Kidney (tissue), 14 donors: ENCODE data around the gene UTY. TPM values are rescaled to one million over a fixed set of nuclear protein-coding genes. Genes with fewer than 3 reads are reported as not detected.
A peak's percentile ranks its signal among the peaks of the same experiment; 100 is the strongest.

Experiments
- DNase-seq, 5 donors: peaks; one replicate each; pipeline ENCODE4 v3.0.0-alpha.2; 2013 to 2020
- FAIRE-seq: peaks from 2 replicates; lab custom pipeline; 2012; peaks lifted over from hg19 to GRCh38; lab: Jason Lieb, UNC
- H3K27ac ChIP-seq, 2 donors: one replicate each; pipeline ENCODE4 v1.7.0; 2013; ENCODE audit warnings: low read depth in 2 of 2, low read length in 2 of 2, inconsistent platforms in 1 of 2
- H3K27me3 ChIP-seq: one replicate; pipeline ENCODE4 v1.7.1; 2013; ENCODE audit warnings: low read length, inconsistent platforms; ENCODE audit not compliant: control insufficient read depth, insufficient read depth
- H3K36me3 ChIP-seq, 3 donors: one replicate each; pipeline versions ENCODE4 v1.7.0 to v1.7.1; 2013; ENCODE audit warnings: low read length in 3 of 3, control low read depth in 1 of 3, inconsistent platforms in 1 of 3; ENCODE audit not compliant: insufficient read depth in 3 of 3, control insufficient read depth in 2 of 3
- H3K4me1 ChIP-seq, 3 donors: one replicate each; pipeline versions ENCODE4 v1.7.0 to v1.7.1; 2013; ENCODE audit warnings: low read length in 3 of 3, inconsistent platforms in 1 of 3, low read depth in 1 of 3; ENCODE audit not compliant: control insufficient read depth in 2 of 3, insufficient read depth in 2 of 3
- H3K4me3 ChIP-seq, 3 donors: one replicate each; pipeline versions ENCODE4 v1.7.0 to v1.8.1; 2013; ENCODE audit warnings: low read length in 3 of 3, control low read depth in 1 of 3, inconsistent platforms in 1 of 3
- H3K9ac ChIP-seq, 3 donors: one replicate each; pipeline versions ENCODE4 v1.7.0 to v1.7.1; 2013; ENCODE audit warnings: low read length in 3 of 3, control low read depth in 1 of 3, inconsistent platforms in 1 of 3
- H3K9me3 ChIP-seq, 3 donors: one replicate each; pipeline versions ENCODE4 v1.7.0 to v1.7.1; 2013; ENCODE audit warnings: low read length in 3 of 3, control low read depth in 1 of 3, inconsistent platforms in 1 of 3; ENCODE audit not compliant: control insufficient read depth in 2 of 3, insufficient read depth in 1 of 3
- CTCF ChIP-seq: IDR thresholded peaks from 3 replicates; pipeline ENCODE4 v1.5.1; 2012; ENCODE audit warnings: mild to moderate bottlenecking, moderate library complexity, borderline replicate concordance; ENCODE audit not compliant: insufficient read depth; ENCODE audit errors: extremely low read depth
- intact Hi-C: fragments of 100-400 bp; cut with DNase I; formaldehyde crosslinking; loops from one replicate; pipeline ENCODE4 v1.11.1; 2022
- polyA plus RNA-seq: library from polyadenylated mRNA; stranded (reverse); fragments of 350-450 nt; fragmentation: Illumina TruSeq; extraction: RNeasy Lipid Tissue Mini Kit (QIAGEN cat#74804); gene quantifications from one replicate; pipeline ENCODE4 v1.2.3, GENCODE V29; 2014; ENCODE audit warnings: low read depth, low replicate concordance; ENCODE audit not compliant: insufficient read depth
- total RNA-seq: library from RNA; stranded (reverse); fragmentation: NEBNext Ultra II Directional; extraction: Animal tissue kit (Norgen Biotek cat#: 25700); gene quantifications from one replicate; pipeline ENCODE4 v1.2.1, GENCODE V29; 2021
- donor health status: control.
- donor health status: control.
- donor health status: control.
- donor health status: control.
- donor health status: control.
- donor health status: DM: yes; HTN: yes; CAD: no.
- donor health status: Normal renal cell carcinoma (clear cell type).

Gene UTY
- total and polyA plus RNA-seq, 2 donors from 2014 or later, result 3.4 TPM; not detected in 1

- no peaks in the 10 kb centered on the region for H3K27me3 ChIP-seq
- peaks cover 0 to 3% (median 2%) of the 10 kb centered on the region in 3 donors for H3K36me3 ChIP-seq
- FAIRE-seq (no peak), DNase-seq (no peak)
- H3K4me3 ChIP-seq, result no peak overlapping the region
- H3K9me3 ChIP-seq, result no peaks in the 10 kb centered on the region
- no peak overlapping the region for H3K9ac ChIP-seq
- TF ChIP-seq CTCF, result no peak
- no peaks in the 10 kb centered on the region for H3K4me1 ChIP-seq
- intact Hi-C loops, result no loop called here
- no peak overlapping the region for H3K27ac ChIP-seq
These were observed 117.9 kb downstream of the UTY start for GRCh38 chrY:13361656-13362636.

GRCh38 chrY:13351443-13351842, 128.4 kb downstream of the UTY start:
- Histone ChIP-seq H3K9me3 (no peaks in the 10 kb centered on the region), H3K27ac (no peak overlapping the region), H3K9ac (no peak overlapping the region), H3K27me3 (no peaks in the 10 kb centered on the region), H3K36me3 (peaks cover 0 to 22% (median 6%) of the 10 kb centered on the region in 3 donors), H3K4me1 (peaks cover 0 to 13% (median 0%) of the 10 kb centered on the region in 3 donors), H3K4me3 (no peak overlapping the region)
- intact Hi-C loops, result no loop called here
- DNase-seq (no peak), FAIRE-seq (no peak)
- no peak for TF ChIP-seq CTCF

GRCh38 chrY:13347106-13347505, 132.7 kb downstream of the UTY start:
- FAIRE-seq, result no peak
- Histone ChIP-seq H3K27ac (no peak overlapping the region), H3K9ac (no peak overlapping the region), H3K4me1 (peaks cover 0 to 15% (median 0%) of the 10 kb centered on the region in 3 donors), H3K36me3 (peaks cover 0 to 7% (median 2%) of the 10 kb centered on the region in 3 donors), H3K4me3 (no peak overlapping the region), H3K9me3 (no peaks in the 10 kb centered on the region), H3K27me3 (no peaks in the 10 kb centered on the region)
- intact Hi-C loops, result no loop called here
- peak in 1 of 5 donors; percentile 71 for DNase-seq
- no peak for TF ChIP-seq CTCF
